Adrenal gland (tissue), 5 donors: ENCODE measurements around the gene GATAD2B.

Source experiments
- POLR2A ChIP-seq, 2 donors: fragments of 450-650 bp; IDR thresholded peaks; one replicate each; pipeline ENCODE4 v1.6.1; 2017; ENCODE audit warnings: antibody characterized with exemption in 2 of 2, mild to moderate bottlenecking in 2 of 2, moderate library complexity in 1 of 2
- TF ChIP-seq, protein P1 (sequence below), 6 experiments: fragments of 450-650 bp in 4 of 6; fragments of 200-600 bp in 2 of 6; sonication (generic) in 1 of 6; IDR thresholded peaks; 1 replicate in 5 of 6; 2 replicates in 1 of 6; pipeline versions ENCODE4 v1.5.1 to v1.8.0; 2016 to 2021; ENCODE audit warnings: antibody characterized with exemption in 6 of 6, mild to moderate bottlenecking in 2 of 6, moderate library complexity in 1 of 6
- donor health status: DM: no; HTN: no; CAD: no.

DNA sequence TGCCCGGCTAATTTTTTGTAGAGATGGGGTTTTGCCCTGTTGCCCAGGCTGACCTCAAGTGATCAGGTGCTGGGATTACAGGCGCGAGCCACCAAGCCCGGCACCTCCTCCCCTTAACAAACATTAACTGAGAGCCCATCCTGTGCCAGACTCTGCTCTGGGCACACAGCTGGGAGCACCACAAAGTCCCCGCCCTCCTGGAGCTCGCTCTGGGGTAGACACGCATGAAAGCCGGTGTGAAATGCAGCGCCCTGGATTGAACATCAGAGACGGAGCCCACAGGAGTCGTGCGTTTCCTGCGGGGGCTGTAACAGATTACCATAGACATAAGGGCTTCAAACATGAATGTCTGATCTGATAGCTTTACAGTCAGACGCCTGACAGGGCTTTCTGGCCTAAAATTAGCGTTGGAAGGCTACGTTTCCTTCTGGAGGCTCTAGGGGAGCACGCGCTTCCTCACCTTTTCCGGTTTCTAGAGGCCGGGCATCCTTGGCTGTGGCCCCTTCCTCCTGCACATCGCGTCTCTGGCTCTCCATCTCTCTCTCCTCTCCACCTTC, 133.2 kb downstream of the GATAD2B start:
- TF ChIP-seq, protein P1, sequence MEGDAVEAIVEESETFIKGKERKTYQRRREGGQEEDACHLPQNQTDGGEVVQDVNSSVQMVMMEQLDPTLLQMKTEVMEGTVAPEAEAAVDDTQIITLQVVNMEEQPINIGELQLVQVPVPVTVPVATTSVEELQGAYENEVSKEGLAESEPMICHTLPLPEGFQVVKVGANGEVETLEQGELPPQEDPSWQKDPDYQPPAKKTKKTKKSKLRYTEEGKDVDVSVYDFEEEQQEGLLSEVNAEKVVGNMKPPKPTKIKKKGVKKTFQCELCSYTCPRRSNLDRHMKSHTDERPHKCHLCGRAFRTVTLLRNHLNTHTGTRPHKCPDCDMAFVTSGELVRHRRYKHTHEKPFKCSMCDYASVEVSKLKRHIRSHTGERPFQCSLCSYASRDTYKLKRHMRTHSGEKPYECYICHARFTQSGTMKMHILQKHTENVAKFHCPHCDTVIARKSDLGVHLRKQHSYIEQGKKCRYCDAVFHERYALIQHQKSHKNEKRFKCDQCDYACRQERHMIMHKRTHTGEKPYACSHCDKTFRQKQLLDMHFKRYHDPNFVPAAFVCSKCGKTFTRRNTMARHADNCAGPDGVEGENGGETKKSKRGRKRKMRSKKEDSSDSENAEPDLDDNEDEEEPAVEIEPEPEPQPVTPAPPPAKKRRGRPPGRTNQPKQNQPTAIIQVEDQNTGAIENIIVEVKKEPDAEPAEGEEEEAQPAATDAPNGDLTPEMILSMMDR (IDR thresholded peaks at IDR 0.05), result no peak
- TF ChIP-seq POLR2A (IDR thresholded peaks at IDR 0.05), result no peak
